Urinary bladder (tissue), 4 donors: ENCODE measurements around the gene MEF2D. TPM values are rescaled to one million over a fixed set of nuclear protein-coding genes. Genes with fewer than 3 reads are reported as not detected.

Experiments used
- DNase-seq: peaks from one replicate; pipeline ENCODE4 v3.0.0-alpha.2; 2015; ENCODE audit errors: extremely low spot score
- H3K27ac ChIP-seq: one replicate; pipeline ENCODE4 v1.5.1; 2013; ENCODE audit warnings: low read depth, mild to moderate bottlenecking, moderate library complexity
- H3K36me3 ChIP-seq: one replicate; pipeline ENCODE4 v1.6.1; 2013; ENCODE audit warnings: mild to moderate bottlenecking, moderate library complexity; ENCODE audit not compliant: insufficient read depth
- H3K4me1 ChIP-seq: one replicate; pipeline ENCODE4 v1.6.1; 2013; ENCODE audit warnings: mild to moderate bottlenecking, moderate library complexity; ENCODE audit not compliant: insufficient read depth
- H3K4me3 ChIP-seq: one replicate; pipeline ENCODE4 v1.5.1; 2013; ENCODE audit warnings: low read depth, low read length
- WGBS: extraction: QIAGEN DNeasy Blood & Tissue Kit; methylation state at CpG from one replicate; pipeline ENCODE4 v1.1.7; 2013; 5-methylcytosine and 5-hydroxymethylcytosine counted together
- polyA plus RNA-seq: library from polyadenylated mRNA; stranded (reverse); fragments of 200-250 nt; gene quantifications from one replicate; pipeline ENCODE4 v1.2.3, GENCODE V29; 2013
- total RNA-seq: library from RNA; depleted of rRNA; stranded (reverse); fragments of >200 nt; gene quantifications from one replicate; pipeline ENCODE4 v1.2.3, GENCODE V29; 2014
- donor health status: healthy with polysubstance abuse.
- donor health status: healthy.

Gene MEF2D
- total RNA-seq (10.0 TPM), polyA plus RNA-seq (55.5 TPM)

DNA sequence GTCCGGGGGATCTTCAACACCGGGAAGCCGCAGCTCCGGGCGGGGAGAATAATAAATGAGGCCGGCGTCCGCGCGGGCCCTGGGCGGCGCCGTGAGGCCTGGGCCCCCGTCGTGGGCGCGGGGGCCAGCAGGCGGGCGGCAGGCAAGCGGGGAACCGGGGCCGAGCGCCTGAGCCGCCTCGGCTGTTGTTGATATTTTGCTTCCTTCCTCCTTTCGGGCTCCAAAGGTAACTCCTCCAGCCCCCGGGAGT lies at the start of gene MEF2D:
TSS of gene MEF2D (minus strand) at position 233 of the 250 bp plus-strand sequence. CDS start 17,483 bp downstream, outside the sequence.
- WGBS: under 1% methylated on average over 27 of the region's 27 CpGs
- peak within 1 kb of the TSS; percentile 95 for H3K4me3 ChIP-seq

DNA sequence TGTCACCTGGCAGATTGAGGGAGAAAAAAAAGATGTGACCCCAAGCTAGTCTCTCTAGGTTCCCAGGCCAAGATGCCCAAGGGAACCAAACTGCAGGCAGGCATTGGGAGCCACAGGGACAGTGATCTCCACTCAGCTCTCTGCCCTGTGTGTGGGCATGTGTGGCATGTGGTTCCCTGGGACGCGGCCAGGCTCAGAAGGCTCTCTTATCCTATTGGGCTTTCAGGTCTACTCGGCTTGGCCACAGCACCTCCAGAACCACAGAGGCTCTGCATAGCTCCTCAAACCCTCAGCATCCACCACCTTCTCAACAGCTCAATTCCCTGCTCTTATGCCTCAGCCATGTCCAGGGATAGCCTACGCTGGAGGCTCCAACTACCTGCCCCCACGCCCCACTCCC lies 49.8 kb upstream of the MEF2D start:
- no peak overlapping the region for H3K27ac ChIP-seq
- no peaks in the 10 kb centered on the region for H3K4me1 ChIP-seq
- H3K36me3 ChIP-seq: no peaks in the 10 kb centered on the region
- no peak overlapping the region for H3K4me3 ChIP-seq
- DNase-seq: no peak
- WGBS: 83% methylated on average over 5 of the region's 5 CpGs

More for the DNA sequence above, at the start of gene MEF2D:
- Histone ChIP-seq H3K36me3 (no peaks in the 10 kb centered on the region), H3K27ac (peak within 1 kb of the TSS; percentile 100), H3K4me1 (peaks cover 2% of the 10 kb centered on the region)
- DNase-seq: no peak

DNA sequence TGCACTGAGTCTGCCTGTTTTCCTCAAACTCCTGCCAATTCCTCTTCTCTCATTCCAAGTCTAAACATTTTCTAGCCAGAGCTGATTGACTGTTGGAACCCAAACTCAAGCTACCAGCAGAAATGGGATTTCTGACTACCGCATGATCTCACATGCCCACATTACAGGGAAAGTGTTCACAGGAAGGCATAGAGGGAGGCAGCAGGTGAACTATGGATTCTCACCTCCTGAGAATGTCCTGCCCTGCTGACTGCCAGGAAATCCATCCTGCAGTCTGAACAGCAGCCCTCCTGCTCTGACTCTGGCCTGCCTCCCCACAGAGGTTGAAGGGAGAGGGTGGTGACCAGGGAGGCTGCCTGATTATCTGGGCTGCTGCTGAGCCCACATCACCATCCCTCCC lies 49.3 kb upstream of the MEF2D start:
- Histone ChIP-seq H3K36me3 (no peaks in the 10 kb centered on the region), H3K27ac (no peak overlapping the region), H3K4me3 (no peak overlapping the region), H3K4me1 (no peaks in the 10 kb centered on the region)
- DNase-seq: no peak
- WGBS: 96% methylated on average over 1 of the region's 1 CpG

- Histone ChIP-seq H3K4me1 (no peaks in the 10 kb centered on the region), H3K4me3 (no peak overlapping the region), H3K36me3 (no peaks in the 10 kb centered on the region), H3K27ac (no peak overlapping the region)
- WGBS: 81% methylated on average over 2 of the region's 2 CpGs
- no peak for DNase-seq
These were observed 48.8 kb upstream of the MEF2D start for GRCh38 chr1:156549390-156549789.

DNA sequence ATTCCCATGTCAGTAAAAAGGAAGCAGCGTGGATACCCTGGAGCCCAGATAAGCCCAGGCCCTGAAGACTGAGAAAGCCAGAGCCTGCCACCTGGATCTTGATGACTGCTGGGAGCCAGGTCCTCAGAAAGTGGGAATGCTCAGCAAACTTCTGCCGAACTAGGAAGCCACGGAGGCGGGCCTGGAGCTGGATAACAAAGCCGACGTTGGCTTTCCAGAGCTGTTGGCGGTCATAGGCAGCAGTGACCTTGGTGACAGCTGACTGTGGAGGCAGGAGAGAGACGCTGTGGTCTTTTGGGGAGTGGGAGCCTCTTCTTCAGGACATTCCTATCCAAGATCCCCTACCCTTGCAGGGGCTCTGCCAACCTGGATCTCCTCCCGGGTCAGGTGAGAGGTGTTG lies 47.4 kb upstream of the MEF2D start:
- WGBS: 90% methylated on average over 9 of the region's 9 CpGs
- Histone ChIP-seq H3K4me1 (no peaks in the 10 kb centered on the region), H3K36me3 (no peaks in the 10 kb centered on the region), H3K27ac (no peak overlapping the region), H3K4me3 (no peak overlapping the region)
- DNase-seq: no peak

- 94% methylated on average over 4 of the region's 4 CpGs for WGBS
- no peaks in the 10 kb centered on the region for H3K4me1 ChIP-seq
- H3K36me3 ChIP-seq: no peaks in the 10 kb centered on the region
- no peak overlapping the region for H3K4me3 ChIP-seq
- no peak for DNase-seq
- no peak overlapping the region for H3K27ac ChIP-seq
These were observed 46.9 kb upstream of the MEF2D start for GRCh38 chr1:156547434-156547833.

- Histone ChIP-seq H3K4me3 (no peak overlapping the region), H3K4me1 (no peaks in the 10 kb centered on the region), H3K27ac (no peak overlapping the region), H3K36me3 (no peaks in the 10 kb centered on the region)
- WGBS: 81% methylated on average over 3 of the region's 3 CpGs
- DNase-seq: no peak
These were observed 45.7 kb upstream of the MEF2D start for GRCh38 chr1:156546267-156546666.

GRCh38 chr1:156544592-156545102 lies 44.1 kb upstream of the MEF2D start:
- H3K36me3 ChIP-seq: no peaks in the 10 kb centered on the region
- H3K4me3 ChIP-seq: no peak overlapping the region
- no peak overlapping the region for H3K27ac ChIP-seq
- no peak for DNase-seq
- H3K4me1 ChIP-seq: no peaks in the 10 kb centered on the region
- WGBS: 97% methylated on average over 3 of the region's 3 CpGs

GRCh38 chr1:156543066-156543465 lies 42.5 kb upstream of the MEF2D start:
- Histone ChIP-seq H3K4me1 (no peaks in the 10 kb centered on the region), H3K27ac (no peak overlapping the region), H3K4me3 (no peak overlapping the region), H3K36me3 (no peaks in the 10 kb centered on the region)
- 94% methylated on average over 1 of the region's 1 CpG for WGBS
- DNase-seq: no peak

GRCh38 chr1:156540955-156541354 lies 40.4 kb upstream of the MEF2D start:
- DNase-seq: no peak
- no peak overlapping the region for H3K4me3 ChIP-seq
- WGBS: 93% methylated on average over 2 of the region's 2 CpGs
- H3K27ac ChIP-seq: no peak overlapping the region
- no peaks in the 10 kb centered on the region for H3K4me1 ChIP-seq
- no peaks in the 10 kb centered on the region for H3K36me3 ChIP-seq

DNA sequence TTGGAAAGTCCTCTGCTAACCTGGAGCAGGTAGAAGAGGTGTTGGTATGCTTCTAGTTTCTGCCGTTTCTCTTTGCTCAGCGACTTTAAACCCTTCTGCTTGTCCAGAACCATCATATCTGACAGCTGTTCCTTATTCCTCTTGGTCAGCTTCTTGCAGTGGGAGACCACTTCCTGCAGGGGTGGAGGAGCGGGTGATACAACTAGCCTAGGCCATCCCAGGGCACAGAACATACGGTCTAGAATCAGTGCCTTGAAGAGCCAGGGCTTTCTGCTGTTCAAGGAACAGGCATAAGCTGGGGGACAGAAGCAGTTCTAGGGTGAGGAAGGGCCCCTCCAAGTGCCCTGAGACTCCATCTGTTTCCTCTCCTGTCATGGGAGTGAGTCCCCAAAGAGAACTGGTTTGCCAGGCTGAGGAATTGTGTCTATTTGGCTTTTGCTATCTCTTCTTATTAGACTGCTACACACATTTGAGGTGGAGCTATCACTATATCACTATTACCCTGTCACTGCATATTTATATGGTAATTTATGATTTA lies 39.3 kb upstream of the MEF2D start:
- H3K4me3 ChIP-seq: no peak overlapping the region
- WGBS: 94% methylated on average over 4 of the region's 4 CpGs
- H3K4me1 ChIP-seq: no peaks in the 10 kb centered on the region
- DNase-seq: no peak
- no peak overlapping the region for H3K27ac ChIP-seq
- H3K36me3 ChIP-seq: no peaks in the 10 kb centered on the region

DNA sequence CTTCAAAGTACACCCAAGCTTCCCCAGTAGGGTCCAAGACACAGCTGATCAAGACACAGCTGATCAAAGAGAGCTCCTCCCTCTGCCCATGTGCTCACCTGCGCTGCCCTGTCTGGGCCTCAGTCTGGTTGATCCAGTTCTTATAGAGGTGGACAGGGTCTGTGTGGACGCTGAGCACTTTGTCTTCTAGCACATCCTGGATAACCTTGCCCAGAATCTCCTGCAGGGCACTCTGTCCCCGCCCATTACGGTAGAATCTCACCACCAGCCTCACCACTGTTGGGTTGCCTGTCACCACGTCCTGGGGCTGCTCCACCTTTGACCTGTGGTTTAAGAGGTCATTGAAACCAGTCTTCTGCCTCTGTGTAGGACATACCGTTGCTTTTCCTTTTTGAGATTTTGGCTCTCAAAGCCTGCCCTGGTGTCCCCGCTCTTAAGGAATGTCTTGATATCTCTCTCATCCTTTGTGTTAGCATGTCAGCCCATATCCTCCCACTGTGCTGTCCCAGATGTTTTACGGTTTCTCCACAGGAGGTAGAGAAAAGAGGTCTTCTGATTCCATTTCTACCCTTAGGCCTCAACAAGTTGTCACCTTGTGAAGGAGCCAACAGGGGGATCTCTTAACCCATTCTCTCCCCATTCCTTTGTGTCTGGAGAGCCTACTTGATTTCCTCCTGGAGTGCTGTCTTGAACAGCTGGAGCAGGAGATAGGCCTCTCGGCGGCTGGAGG lies 38.3 kb upstream of the MEF2D start:
- Histone ChIP-seq H3K36me3 (no peaks in the 10 kb centered on the region), H3K4me3 (no peak overlapping the region), H3K4me1 (no peaks in the 10 kb centered on the region), H3K27ac (no peak overlapping the region)
- no peak for DNase-seq
- WGBS: 94% methylated on average over 10 of the region's 10 CpGs

DNA sequence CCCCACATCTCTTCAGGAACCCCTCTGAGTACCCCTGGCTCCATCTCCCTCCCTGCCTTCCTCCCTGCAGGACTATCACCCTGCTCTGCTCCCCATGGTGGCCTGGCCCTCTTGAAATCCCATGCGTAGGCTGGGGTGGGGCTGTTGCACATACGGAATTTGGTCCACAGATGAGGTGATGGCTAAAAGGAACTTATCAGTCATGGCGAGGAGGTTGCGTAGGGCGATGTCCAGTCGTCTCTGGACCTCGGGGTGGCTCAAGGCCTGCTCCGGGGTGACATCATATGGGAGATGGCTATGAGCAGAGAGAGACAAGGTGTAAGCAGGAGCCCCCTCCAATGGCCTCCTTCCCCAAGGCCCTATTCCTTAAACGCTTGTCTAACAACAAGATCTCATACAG lies 36.5 kb upstream of the MEF2D start:
- WGBS: 93% methylated on average over 9 of the region's 9 CpGs
- H3K36me3 ChIP-seq: no peaks in the 10 kb centered on the region
- H3K27ac ChIP-seq: no peak overlapping the region
- no peak for DNase-seq
- no peaks in the 10 kb centered on the region for H3K4me1 ChIP-seq
- no peak overlapping the region for H3K4me3 ChIP-seq

- WGBS: 92% methylated on average over 12 of the region's 12 CpGs
- Histone ChIP-seq H3K4me3 (no peak overlapping the region), H3K27ac (no peak overlapping the region), H3K36me3 (no peaks in the 10 kb centered on the region), H3K4me1 (no peaks in the 10 kb centered on the region)
- no peak for DNase-seq
These were observed 34.0 kb upstream of the MEF2D start for GRCh38 chr1:156534424-156535060.
